Neural cell (in vitro differentiated cells): Measurements from ENCODE around the gene MAML3.

ENCODE experiments used
- MXI1 ChIP-seq: fragments of 450-650 bp; conservative IDR thresholded peaks from 2 replicates; pipeline ENCODE4 v1.6.1; 2014; ENCODE audit warnings: antibody characterized with exemption, mild to moderate bottlenecking; ENCODE audit not compliant: poor library complexity, severe bottlenecking
- TAF1 ChIP-seq: IDR thresholded peaks from 2 replicates; pipeline ENCODE4 v1.6.1; 2012; ENCODE audit warnings: low read depth

DNA sequence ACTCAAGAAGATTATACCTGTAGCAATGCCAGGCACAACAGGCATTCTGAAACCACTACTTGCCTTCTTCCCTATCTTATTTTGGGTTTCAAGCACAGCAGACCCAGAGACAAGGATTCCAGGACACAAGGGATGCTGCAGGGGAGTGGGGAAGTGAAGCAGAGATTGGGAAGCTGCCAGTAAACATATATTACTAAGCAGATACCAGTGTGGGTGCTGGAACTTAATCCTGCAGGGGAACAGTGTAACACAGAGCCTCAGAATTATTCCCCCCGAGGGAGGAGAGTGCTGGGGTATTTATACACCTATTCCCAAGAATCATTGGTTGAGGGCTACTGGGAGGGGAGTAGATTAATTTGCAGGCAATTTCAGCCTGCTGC lies 33.3 kb upstream of the MAML3 start:
- TF ChIP-seq TAF1 (no peak), MXI1 (no peak)
